HG03139 (cell line): ENCODE measurements around the gene IL37.

Source experiments
- ATAC-seq: cut with Tn5 transposase; IDR thresholded peaks from one replicate; pipeline ENCODE4 v1.9.1; 2021; ENCODE audit not compliant: unreplicated experiment

IL37 gene

GRCh38 chr2:112910865-112911264, at the start of gene IL37:
Gene IL37 (plus strand): TSS chr2:112911165. CDS start chr2:112913013, 1,848 bp downstream.
- ATAC-seq, result no peak

GRCh38 chr2:112864072-112864471, 46.9 kb upstream of the IL37 start:
- ATAC-seq, result no peak

GRCh38 chr2:112866128-112866835, 44.7 kb upstream of the IL37 start:
- ATAC-seq, result no peak

GRCh38 chr2:112867701-112868631, 43.0 kb upstream of the IL37 start:
- no peak for ATAC-seq

- no peak for ATAC-seq
Measured at GRCh38 chr2:112869258-112869842, 41.6 kb upstream of the IL37 start.

GRCh38 chr2:112870841-112871835, 39.8 kb upstream of the IL37 start:
- no peak for ATAC-seq

- ATAC-seq, result no peak
Measured at GRCh38 chr2:112876257-112876970, 34.6 kb upstream of the IL37 start.

GRCh38 chr2:112876971-112877361, 34.0 kb upstream of the IL37 start:
- no peak for ATAC-seq

- ATAC-seq, result no peak
Measured at GRCh38 chr2:112877423-112877822, 33.5 kb upstream of the IL37 start.

GRCh38 chr2:112879491-112880041, 31.4 kb upstream of the IL37 start:
- ATAC-seq, result no peak

GRCh38 chr2:112880091-112880531, 30.9 kb upstream of the IL37 start:
- ATAC-seq, result no peak

GRCh38 chr2:112880696-112881095, 30.3 kb upstream of the IL37 start:
- ATAC-seq, result no peak

- peak; percentile 50 for ATAC-seq
Measured at GRCh38 chr2:112881217-112881985, 29.6 kb upstream of the IL37 start.

- ATAC-seq, result no peak
Measured at GRCh38 chr2:112883669-112884068, 27.3 kb upstream of the IL37 start.

GRCh38 chr2:112884869-112885505, 26.0 kb upstream of the IL37 start:
- ATAC-seq, result no peak

GRCh38 chr2:112885506-112885902, 25.5 kb upstream of the IL37 start:
- no peak for ATAC-seq

- ATAC-seq, result no peak
Measured at GRCh38 chr2:112886291-112886690, 24.7 kb upstream of the IL37 start.
